ENCODE measurements around the gene ZNF853. TPM values are rescaled to one million over a fixed set of nuclear protein-coding genes. Genes with fewer than 3 reads are reported as not detected.
A peak's percentile ranks its signal among the peaks of the same experiment; 100 is the strongest.
"Not testable (repeated sequence)": the region's sequence is repeated elsewhere in the genome, so short reads cannot be mapped to it uniquely, and the experiment has no call there.

The ZNF853 gene
- polyA plus RNA-seq, 1 experiment = 2.0 TPM

DNA sequence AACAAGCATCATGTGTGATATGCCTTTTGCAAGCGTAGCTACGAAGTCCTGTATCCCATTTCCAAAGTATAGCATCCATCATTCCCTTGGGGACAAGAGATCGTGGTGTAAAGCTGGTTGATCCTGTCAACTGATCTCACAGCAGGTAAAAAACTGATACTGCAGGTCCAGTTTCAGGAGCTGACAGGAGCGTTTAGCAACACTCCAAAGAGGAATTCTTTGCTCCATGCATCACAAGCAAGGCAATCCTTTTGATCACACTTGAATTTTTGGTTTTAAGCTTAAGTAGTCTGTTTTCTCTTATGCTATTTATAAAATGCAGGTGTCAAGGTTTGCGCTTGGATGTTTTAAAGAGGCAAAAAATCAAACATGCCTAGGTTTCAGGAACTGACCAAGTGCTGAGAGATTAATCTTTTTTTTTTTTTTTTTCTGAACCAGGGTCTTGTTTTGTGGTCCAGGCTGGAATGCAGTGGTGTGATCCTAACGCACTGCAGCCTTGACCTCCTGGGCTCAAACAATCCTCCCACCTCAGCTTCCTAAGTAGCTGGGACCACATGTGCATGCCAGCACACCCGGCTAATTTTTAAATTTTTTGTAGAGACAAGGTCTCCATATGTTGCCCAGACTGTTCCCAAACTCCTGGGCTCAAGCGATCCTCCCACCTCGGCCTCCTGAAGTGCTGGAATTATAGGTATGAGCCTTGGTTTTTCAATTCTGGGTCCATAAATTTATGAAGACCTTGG lies 40.0 kb upstream of the ZNF853 start:
- DNase-seq (ENCODE audit: low read depth) = no peak
- H3K27me3 ChIP-seq (ENCODE audit: control insufficient read depth, insufficient read depth, low read length) = no peaks in the 10 kb centered on the region
- TF ChIP-seq CTCF (IDR thresholded peaks at IDR 0.05; ENCODE audit: insufficient read depth, low read depth, low read length) = no peak
- 0 out of 2 replicates have a peak, but pooled peaks cover 2% of the 10 kb centered on the region for H3K36me3 ChIP-seq (ENCODE audit: control insufficient read depth, insufficient read depth, low read length)
- CTCF ChIA-PET = interaction anchor here (1.4 to 3.1 kb wide), 4 partner anchors 9 to 60 kb away, joined by 4 to 12 read pairs (median 8); partner anchors contain the start of gene INTS15
- POLR2A ChIA-PET = no interaction called here
- no peak overlapping the region for H3K4me3 ChIP-seq (ENCODE audit: low read depth, low read length)

DNA sequence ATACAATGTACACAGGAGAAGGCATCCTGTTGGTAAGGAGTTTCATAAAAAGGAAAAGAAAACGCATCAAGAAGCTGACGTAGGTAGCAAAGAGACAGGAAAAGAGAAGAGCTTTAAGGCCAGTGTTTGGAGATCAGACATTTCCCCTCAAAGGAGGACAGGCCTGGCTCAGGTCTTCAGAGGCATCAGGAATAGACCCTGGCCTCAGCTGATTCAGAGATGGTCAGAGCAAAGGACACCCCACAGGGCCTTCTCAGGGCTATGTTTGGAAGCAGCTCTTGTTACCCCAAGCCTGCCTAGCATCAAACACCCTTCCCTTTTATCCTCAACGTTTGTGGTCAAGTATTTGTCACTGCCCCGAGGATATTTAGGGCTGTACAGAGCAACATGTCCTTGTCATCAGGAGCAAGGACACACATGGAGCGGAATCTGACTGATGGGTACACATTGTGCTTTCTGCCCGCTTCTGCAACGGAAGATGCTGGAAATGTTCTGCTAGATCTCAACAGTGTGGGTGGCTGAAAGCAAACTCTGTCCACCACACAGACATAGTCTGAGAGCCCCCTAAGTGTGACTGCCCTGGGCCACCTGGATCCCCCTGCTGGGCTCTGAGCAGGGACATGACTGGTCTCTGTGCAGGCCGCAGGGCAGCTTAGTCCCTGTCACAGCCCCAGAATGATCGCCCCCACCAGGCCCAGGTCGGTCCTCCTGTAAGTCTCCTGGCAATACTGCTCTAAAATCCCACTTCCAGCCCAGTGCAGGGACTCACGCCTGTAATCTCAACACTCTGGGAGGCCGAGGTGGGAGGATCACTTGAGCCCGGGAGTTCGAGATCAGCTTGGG lies 39.2 kb upstream of the ZNF853 start:
- H3K36me3 ChIP-seq (ENCODE audit: control insufficient read depth, insufficient read depth, low read length) = peaks cover 6% of the 10 kb centered on the region
- H3K27me3 ChIP-seq (ENCODE audit: control insufficient read depth, insufficient read depth, low read length) = no peaks in the 10 kb centered on the region
- peak overlapping the region; percentile 73 for H3K4me3 ChIP-seq (ENCODE audit: low read depth, low read length)
- ChIA-PET POLR2A (no interaction called here), CTCF (interaction anchor here (1.4 to 3.1 kb wide), 3 partner anchors 8 to 61 kb away, joined by 4 to 12 read pairs (median 11); partner anchors contain the start of gene INTS15)
- no peak for TF ChIP-seq CTCF (IDR thresholded peaks at IDR 0.05; ENCODE audit: insufficient read depth, low read depth, low read length)
- DNase-seq (ENCODE audit: low read depth) = no peak

GRCh38 chr7:6576867-6577368 lies 38.5 kb upstream of the ZNF853 start:
- H3K4me3 ChIP-seq (ENCODE audit: low read depth, low read length) = peak overlapping the region; percentile 73
- H3K27me3 ChIP-seq (ENCODE audit: control insufficient read depth, insufficient read depth, low read length); DNase-seq (ENCODE audit: low read depth); H3K36me3 ChIP-seq (ENCODE audit: control insufficient read depth, insufficient read depth, low read length); POLR2A ChIA-PET: not testable (repeated sequence)
- CTCF ChIA-PET = interaction anchor here (1.0 to 1.5 kb wide), 3 partner anchors 11 to 27 kb away, joined by 4 to 18 read pairs (median 5); partner anchors contain the start of gene INTS15

DNA sequence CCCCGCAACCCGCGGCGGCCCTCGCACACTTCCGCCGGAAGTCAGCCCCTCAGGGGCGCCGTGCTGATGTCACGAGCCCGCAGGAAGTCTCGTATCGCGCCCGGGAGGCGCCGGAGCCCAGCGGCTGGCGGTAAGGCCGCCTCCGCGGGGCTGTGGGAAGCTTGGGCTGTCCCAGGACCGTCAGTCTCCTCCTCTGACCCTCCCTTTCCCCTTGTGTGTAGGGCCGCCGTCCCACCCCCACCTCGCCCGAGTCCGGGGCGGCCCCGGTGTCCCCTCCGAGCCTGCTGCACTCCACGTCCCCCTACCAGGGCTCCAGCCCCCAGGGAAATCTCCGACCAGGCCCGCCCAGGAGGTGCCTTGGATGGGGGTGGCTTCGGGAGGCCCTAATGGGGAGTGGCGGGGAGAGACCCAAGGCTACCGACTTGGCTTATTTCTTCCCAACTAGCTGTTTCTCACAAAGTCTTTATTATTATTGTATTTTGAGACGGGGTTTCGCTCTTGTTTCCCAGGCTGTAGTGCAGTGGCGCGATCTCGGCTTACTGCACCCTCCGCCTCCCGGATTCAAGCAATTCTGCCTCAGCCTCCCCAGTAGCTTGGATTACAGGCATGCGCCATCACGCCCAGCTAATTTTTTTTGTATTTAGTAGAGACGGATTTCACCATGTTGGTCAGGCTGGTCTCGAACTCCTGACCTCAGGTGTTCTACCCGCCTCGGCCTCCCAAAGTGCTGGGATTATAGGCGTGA lies 37.9 kb upstream of the ZNF853 start, which contains the start of gene ZDHHC4:
ZDHHC4 (plus strand) TSS at position 86 of the 745 bp plus-strand sequence. CDS start 3,108 bp downstream, outside the sequence.
- Histone ChIP-seq H3K27me3 (ENCODE audit: control insufficient read depth, insufficient read depth, low read length) (no peaks in the 10 kb centered on the region), H3K36me3 (ENCODE audit: control insufficient read depth, insufficient read depth, low read length) (peaks cover 6% of the 10 kb centered on the region), H3K4me3 (ENCODE audit: low read depth, low read length) (peak within 1 kb of the TSS; percentile 73)
- ChIA-PET POLR2A (interaction anchor here (0.6 kb wide), 2 partner anchors 39 to 61 kb away, joined by 3 to 9 read pairs; no protein-coding TSS in a partner anchor), CTCF (interaction anchor here (1.0 to 1.5 kb wide), 3 partner anchors 11 to 26 kb away, joined by 4 to 18 read pairs (median 5); partner anchors contain the start of gene INTS15)
- TF ChIP-seq CTCF (IDR thresholded peaks at IDR 0.05; ENCODE audit: insufficient read depth, low read depth, low read length) = no peak
- DNase-seq (ENCODE audit: low read depth) = peak; percentile 22
